Neural cell (in vitro differentiated cells): ENCODE results near the gene TOP1.

Experiments used
- RAD21 ChIP-seq: fragments of 450-650 bp; conservative IDR thresholded peaks from 2 replicates; pipeline ENCODE4 v1.6.1; 2014; ENCODE audit warnings: antibody characterized with exemption, mild to moderate bottlenecking, moderate library complexity
- TAF1 ChIP-seq: IDR thresholded peaks from 2 replicates; pipeline ENCODE4 v1.6.1; 2012; ENCODE audit warnings: low read depth
- TF ChIP-seq, protein P1 (sequence below): fragments of 450-650 bp; IDR thresholded peaks from 2 replicates; pipeline ENCODE4 v1.5.1; 2014; ENCODE audit warnings: antibody characterized with exemption, mild to moderate bottlenecking, moderate library complexity; ENCODE audit not compliant: poor library complexity, severe bottlenecking

DNA sequence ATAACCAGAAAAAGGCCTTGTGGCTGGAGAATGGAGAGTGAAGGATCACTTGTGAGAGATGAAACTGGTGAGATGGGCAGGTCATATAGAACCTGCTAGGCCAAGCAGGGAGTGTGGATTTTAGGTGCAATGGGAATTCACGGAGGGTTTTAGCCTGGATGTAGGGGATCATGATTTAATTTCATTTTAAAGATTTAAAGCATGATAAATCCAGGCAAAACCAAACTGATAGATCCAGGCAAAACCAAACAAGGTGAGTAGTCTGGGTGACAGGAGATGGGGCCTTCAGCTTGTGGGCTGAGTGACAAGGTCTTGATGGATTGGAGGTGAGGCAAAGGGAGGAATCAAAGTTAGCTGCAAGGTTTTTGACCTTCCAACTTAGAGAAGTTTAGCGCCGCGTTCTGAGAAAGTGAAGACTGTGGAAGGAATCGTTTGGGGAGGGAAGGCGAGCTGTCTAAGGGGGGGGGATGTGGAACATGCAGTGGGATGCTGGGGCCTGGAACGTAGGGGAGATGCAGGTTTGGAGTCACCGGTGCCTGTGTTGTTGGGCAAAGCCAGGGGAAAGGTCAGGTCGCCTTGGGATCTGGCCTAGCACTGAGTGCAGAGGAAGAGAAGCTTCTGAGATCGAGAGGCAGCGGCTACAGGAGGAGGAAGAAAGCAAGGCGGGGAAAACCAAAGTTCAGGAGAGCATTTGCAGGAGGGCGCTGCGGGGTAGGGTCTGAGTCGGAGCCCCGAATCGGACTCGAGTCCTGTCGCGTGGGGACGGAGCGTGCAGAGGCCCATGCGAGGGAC, 107.5 kb downstream of the TOP1 start:
- TF ChIP-seq TAF1, result no peak
- TF ChIP-seq, protein P1, sequence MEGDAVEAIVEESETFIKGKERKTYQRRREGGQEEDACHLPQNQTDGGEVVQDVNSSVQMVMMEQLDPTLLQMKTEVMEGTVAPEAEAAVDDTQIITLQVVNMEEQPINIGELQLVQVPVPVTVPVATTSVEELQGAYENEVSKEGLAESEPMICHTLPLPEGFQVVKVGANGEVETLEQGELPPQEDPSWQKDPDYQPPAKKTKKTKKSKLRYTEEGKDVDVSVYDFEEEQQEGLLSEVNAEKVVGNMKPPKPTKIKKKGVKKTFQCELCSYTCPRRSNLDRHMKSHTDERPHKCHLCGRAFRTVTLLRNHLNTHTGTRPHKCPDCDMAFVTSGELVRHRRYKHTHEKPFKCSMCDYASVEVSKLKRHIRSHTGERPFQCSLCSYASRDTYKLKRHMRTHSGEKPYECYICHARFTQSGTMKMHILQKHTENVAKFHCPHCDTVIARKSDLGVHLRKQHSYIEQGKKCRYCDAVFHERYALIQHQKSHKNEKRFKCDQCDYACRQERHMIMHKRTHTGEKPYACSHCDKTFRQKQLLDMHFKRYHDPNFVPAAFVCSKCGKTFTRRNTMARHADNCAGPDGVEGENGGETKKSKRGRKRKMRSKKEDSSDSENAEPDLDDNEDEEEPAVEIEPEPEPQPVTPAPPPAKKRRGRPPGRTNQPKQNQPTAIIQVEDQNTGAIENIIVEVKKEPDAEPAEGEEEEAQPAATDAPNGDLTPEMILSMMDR, result no peak
- TF ChIP-seq RAD21, result no peak
